GM18858 (cell line): ENCODE results near the gene TADA1.
"Not testable (repeated sequence)": the region's sequence is repeated elsewhere in the genome, so short reads cannot be mapped to it uniquely, and the experiment has no call there.

ENCODE experiments used
- ATAC-seq: cut with Tn5 transposase; IDR thresholded peaks from one replicate; pipeline ENCODE4 v1.9.1; 2021; ENCODE audit not compliant: unreplicated experiment

TADA1 gene

GRCh38 chr1:166895766-166896165, 19.7 kb upstream of the TADA1 start:
- ATAC-seq, result no peak

GRCh38 chr1:166889776-166890175, 13.7 kb upstream of the TADA1 start:
- ATAC-seq, result no peak

GRCh38 chr1:166888373-166889111, 12.5 kb upstream of the TADA1 start:
- no peak for ATAC-seq

DNA sequence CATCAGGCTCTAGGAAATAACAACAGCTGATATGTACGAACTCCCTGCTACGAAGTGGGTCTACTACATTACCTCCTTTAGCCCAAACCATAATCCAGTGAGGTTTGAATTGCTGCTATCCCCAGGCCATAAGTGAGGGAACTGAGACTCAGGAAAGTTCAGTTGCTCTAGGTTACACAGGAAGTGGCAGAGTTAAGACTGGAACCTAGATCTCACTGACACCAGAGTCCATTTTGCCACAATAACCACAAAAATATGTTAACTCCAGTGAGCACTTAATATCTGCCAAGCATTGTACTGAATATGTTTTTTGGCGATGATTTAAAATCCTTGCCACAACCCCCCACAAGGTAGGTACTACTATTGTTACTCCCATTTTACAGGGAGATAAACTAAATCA, 8.9 kb upstream of the TADA1 start:
- ATAC-seq, result no peak

GRCh38 chr1:166884040-166884642, 8.1 kb upstream of the TADA1 start:
- ATAC-seq, result no peak

- no peak for ATAC-seq
Measured at GRCh38 chr1:166882893-166883292, 6.8 kb upstream of the TADA1 start.

GRCh38 chr1:166878173-166878917, 2.3 kb upstream of the TADA1 start:
- not testable (repeated sequence) for ATAC-seq

GRCh38 chr1:166876540-166876838, 425 bp upstream of the TADA1 start:
- no peak for ATAC-seq

DNA sequence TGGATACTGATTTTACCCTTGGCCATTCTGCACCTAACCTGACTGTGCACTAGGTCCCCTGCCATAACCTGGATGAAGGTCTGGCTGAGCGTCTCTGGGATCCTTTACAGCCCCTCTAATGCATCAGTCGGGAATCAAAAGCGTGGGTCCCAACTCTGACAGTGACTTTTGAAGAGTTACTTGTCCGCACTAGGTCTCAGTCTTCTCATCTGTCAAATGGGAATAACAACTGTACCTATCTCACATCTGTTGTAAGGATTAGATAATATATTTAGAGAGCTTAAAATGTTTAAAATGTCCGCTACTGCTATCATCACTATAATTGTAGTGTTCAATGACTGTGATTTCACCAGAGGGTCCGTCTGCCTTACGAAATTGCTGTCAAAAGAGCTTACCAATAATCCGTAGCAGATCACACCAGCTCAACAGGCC, 746 bp downstream of the TADA1 start:
- ATAC-seq, result no peak

GRCh38 chr1:166874464-166874863, 1.6 kb downstream of the TADA1 start:
- ATAC-seq, result no peak

- ATAC-seq, result no peak
Measured at GRCh38 chr1:166870584-166870983, 5.5 kb downstream of the TADA1 start.

- no peak for ATAC-seq
Measured at GRCh38 chr1:166869318-166870099, 6.6 kb downstream of the TADA1 start.

GRCh38 chr1:166868639-166869038, 7.4 kb downstream of the TADA1 start:
- no peak for ATAC-seq

- ATAC-seq, result no peak
Measured at GRCh38 chr1:166865926-166866325, 10.1 kb downstream of the TADA1 start.

GRCh38 chr1:166859597-166859996, 16.5 kb downstream of the TADA1 start:
- ATAC-seq, result no peak

DNA sequence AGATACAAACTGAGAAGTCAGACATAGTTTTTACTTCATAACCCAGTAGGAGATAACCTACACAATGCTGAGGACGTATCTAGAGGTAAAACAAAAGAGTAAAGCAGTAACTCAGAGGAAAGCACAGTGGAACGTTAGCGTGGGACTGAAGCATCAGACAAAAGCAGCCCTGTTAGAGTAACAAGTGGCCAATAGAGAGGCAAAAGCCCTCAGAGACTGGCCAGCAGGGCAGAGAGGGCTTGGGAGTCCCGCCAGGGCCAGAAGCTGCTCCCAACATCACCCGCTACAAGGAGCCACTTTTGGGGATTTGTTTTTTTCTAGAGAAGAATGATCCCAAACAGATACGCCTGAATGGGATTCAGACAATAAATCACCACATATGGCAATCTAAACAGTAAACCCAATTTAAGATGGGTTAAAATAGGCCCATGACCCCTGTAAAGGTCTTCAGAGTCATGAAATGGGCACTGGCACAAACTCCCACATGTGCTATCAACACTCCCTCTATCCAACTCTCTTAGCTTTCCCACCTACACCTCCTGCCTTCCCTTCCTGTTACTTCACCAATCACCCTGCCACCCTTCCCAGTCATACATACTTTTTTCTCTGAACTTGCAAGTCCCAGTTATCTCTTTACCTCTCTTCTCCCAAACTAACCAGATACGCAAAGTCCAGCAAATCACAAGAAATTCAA, 17.2 kb downstream of the TADA1 start:
- ATAC-seq, result no peak

GRCh38 chr1:166857995-166858394, 18.1 kb downstream of the TADA1 start:
- no peak for ATAC-seq

DNA sequence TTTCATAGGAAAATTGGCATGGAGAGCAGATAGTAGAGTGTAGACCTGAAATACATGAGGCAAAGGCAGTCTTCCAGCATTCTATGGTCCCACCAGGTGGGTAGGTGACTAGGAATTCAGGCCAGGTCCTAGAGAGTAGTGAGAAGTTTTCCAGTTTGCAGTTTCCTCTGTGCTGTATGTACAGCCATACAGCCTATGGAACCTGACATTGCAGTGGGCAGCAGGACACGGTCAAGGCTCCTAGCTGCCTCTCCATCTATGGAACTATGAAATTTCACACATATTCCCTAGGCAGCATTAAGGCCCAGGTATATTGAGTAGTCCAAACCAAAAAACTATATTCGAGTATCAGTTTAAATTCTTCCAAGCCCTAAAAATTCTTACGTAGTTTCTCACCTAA, 20.5 kb downstream of the TADA1 start:
- ATAC-seq, result no peak

GRCh38 chr1:166852918-166853317, 23.1 kb downstream of the TADA1 start:
- no peak for ATAC-seq

DNA sequence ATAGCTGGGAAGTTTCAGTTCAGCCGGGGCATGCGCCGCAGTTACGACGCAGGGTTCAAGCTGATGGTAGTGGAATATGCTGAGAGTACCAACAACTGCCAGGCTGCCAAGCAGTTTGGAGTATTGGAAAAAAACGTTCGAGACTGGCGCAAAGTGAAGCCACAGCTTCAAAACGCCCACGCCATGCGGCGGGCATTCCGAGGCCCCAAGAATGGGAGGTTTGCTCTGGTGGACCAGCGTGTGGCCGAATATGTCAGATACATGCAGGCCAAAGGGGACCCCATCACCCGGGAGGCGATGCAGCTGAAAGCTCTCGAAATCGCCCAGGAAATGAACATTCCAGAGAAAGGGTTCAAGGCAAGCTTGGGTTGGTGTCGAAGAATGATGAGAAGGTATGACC, 26.9 kb downstream of the TADA1 start:
- ATAC-seq, result no peak

- no peak for ATAC-seq
Measured at GRCh38 chr1:166848193-166848592, 27.9 kb downstream of the TADA1 start.
